ENCODE data around the gene TTK.

Gene TTK

GRCh38 chr6:80015839-80016435, 11.5 kb downstream of the TTK start:
- DNase-seq (ENCODE audit: low read depth in 2 of 2) = no peak
- H3K4me3 ChIP-seq (replicated peaks in 1 of 2; ENCODE audit: low read depth in 2 of 2, low read length in 2 of 2) = no peak overlapping the region
- no peak for TF ChIP-seq CTCF (IDR thresholded peaks at IDR 0.05; ENCODE audit: low read depth, low read length)

GRCh38 chr6:80020381-80021120, 16.1 kb downstream of the TTK start:
- no peak for TF ChIP-seq CTCF (IDR thresholded peaks at IDR 0.05; ENCODE audit: low read depth, low read length)
- no peak for DNase-seq (ENCODE audit: low read depth in 2 of 2)
- H3K4me3 ChIP-seq (replicated peaks in 1 of 2; ENCODE audit: low read depth in 2 of 2, low read length in 2 of 2) = no peak overlapping the region

- H3K4me3 ChIP-seq (replicated peaks in 1 of 2; ENCODE audit: low read depth in 2 of 2, low read length in 2 of 2) = no peak overlapping the region
- no peak for DNase-seq (ENCODE audit: low read depth in 2 of 2)
- no peak for TF ChIP-seq CTCF (IDR thresholded peaks at IDR 0.05; ENCODE audit: low read depth, low read length)
Measured at GRCh38 chr6:80021131-80021530, 16.7 kb downstream of the TTK start.

GRCh38 chr6:80021591-80021990, 17.1 kb downstream of the TTK start:
- no peak for TF ChIP-seq CTCF (IDR thresholded peaks at IDR 0.05; ENCODE audit: low read depth, low read length)
- no peak for DNase-seq (ENCODE audit: low read depth in 2 of 2)
- H3K4me3 ChIP-seq (replicated peaks in 1 of 2; ENCODE audit: low read depth in 2 of 2, low read length in 2 of 2) = no peak overlapping the region

GRCh38 chr6:80022803-80023202, 18.4 kb downstream of the TTK start:
- H3K4me3 ChIP-seq (replicated peaks in 1 of 2; ENCODE audit: low read depth in 2 of 2, low read length in 2 of 2) = no peak overlapping the region
- TF ChIP-seq CTCF (IDR thresholded peaks at IDR 0.05; ENCODE audit: low read depth, low read length) = no peak
- DNase-seq (ENCODE audit: low read depth in 2 of 2) = peak; percentile 64 to 82

- no peak for TF ChIP-seq CTCF (IDR thresholded peaks at IDR 0.05; ENCODE audit: low read depth, low read length)
- DNase-seq (ENCODE audit: low read depth in 2 of 2) = no peak
- H3K4me3 ChIP-seq (replicated peaks in 1 of 2; ENCODE audit: low read depth in 2 of 2, low read length in 2 of 2) = no peak overlapping the region
Measured at GRCh38 chr6:80028589-80028988, 24.1 kb downstream of the TTK start.
